Measurements from ENCODE around the gene PTCSC3. TPM values are rescaled to one million over a fixed set of nuclear protein-coding genes. Genes with fewer than 3 reads are reported as not detected.

PTCSC3 gene
- total RNA-seq, 1 experiment from 2014 or later, result not detected

DNA sequence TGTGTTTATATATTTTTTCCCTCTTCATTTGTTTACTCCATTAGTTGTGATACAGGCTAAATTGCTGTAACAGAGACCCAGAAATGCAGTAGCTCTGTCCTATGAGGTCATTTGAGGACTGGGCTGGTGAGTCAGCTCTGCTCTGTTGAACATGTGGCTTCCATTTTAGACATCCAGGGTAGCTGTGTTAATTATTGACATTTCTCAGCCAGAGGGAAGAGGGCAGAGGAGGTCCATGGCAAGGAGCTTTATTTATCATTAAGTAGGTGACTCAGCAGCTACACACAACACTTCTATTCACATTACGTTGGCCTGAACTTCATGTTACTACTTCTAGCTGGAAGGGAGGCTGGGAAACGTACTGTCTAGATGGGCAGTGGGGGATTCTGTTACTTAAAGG is 85.4 kb downstream of the PTCSC3 start:
- in situ Hi-C loops (cut with HindIII; ENCODE audit: low sequenced_read_pairs), result no loop called here
- no peak for DNase-seq (ENCODE audit: low spot score)

DNA sequence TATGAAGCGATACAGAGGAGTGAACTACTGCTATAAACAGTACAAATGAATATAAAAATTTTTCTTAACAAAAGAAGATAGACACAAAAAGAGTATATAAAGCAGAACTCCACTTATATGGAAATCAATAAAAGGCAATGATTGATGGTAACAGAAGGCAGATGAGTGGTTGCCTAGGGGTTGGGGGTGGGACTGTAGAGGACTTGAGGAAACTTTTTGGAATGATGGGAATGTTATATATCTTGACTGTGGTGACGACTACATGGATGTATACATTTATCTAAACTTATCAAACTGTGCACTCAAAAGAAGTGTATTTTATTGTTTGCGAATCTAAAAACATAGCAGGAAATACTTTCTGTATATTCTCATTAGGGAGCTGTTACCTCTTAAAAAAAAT is 89.1 kb downstream of the PTCSC3 start:
- DNase-seq (ENCODE audit: low spot score), result no peak
- in situ Hi-C loops (cut with HindIII; ENCODE audit: low sequenced_read_pairs), result no loop called here

DNA sequence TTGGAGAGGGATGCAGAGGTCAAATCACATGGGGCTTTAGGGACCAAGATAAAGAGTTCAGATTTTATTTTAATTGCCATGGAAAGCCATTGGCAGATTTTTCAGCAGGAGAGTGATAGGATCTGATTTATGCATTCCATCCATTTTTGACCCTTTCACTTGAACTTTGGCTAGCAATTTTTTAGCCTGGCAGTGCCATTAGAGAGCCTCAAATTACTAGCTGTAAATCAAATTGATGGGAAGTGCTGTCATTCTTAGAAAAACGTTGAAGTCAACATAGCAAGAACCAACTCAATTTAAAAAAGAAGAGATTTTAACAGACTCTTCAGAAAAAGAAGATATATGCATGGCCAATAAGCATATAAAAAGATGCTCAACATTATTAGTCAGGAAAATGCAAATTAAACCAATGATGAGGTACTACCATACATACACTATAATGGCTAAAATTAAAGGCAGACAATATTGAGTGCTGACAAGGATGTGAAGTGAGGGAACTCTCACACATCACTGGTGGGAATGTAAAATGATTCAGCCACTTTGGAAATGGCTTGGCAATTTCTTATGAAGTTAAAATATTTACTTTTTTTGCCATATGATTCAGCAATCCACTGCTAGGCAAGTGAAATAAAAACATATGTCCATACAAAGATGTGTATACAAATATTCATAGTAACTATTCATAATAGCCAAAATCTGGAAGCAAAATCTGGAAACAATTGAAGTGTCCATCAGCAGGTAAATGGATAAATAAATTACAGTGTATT is 89.7 kb downstream of the PTCSC3 start:
- no peak for DNase-seq (ENCODE audit: low spot score)
- in situ Hi-C loops (cut with HindIII; ENCODE audit: low sequenced_read_pairs), result no loop called here

DNA sequence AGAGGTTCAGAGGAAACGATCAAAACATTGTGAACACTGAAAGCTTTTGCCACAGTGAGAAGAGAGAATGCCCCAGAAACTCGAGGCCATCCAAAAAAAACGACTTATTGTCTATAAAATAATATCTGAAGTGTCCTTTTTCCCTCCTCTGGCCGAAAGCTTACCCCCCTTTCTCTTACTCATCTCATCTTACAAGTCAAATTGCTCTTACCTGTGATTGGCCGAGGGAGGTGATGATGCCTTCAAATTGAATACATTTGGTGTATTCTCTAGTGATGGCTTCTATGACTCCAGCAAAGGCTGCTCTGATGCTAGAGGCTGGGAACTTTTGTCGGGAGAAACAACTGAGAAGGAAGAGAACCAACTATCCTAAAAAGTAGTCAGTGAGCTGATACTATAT is 90.7 kb downstream of the PTCSC3 start:
- no peak for DNase-seq (ENCODE audit: low spot score)
- in situ Hi-C loops (cut with HindIII; ENCODE audit: low sequenced_read_pairs), result no loop called here

Other genes with a start within 250 kb of the PTCSC3 start
- 5.8 and 9.6 TPM in 2 replicates for gene MBIP, start 143.9 kb upstream of the PTCSC3 start, total RNA-seq (2014; rRNA removed; shearing (Covaris generic))